Liver (tissue), 9 donors: ENCODE results near the gene USP9Y. TPM values are rescaled to one million over a fixed set of nuclear protein-coding genes. Genes with fewer than 3 reads are reported as not detected.

Experiments used
- DNase-seq: peaks from one replicate; pipeline ENCODE4 v3.0.0-alpha.2; 2017; ENCODE audit warnings: low spot score
- H3K27ac ChIP-seq, 2 donors: one replicate each; pipeline ENCODE4 v1.7.0; 2013; ENCODE audit warnings: inconsistent platforms in 2 of 2, low read length in 2 of 2, control low read depth in 1 of 2, low read depth in 1 of 2, mild to moderate bottlenecking in 1 of 2
- H3K27me3 ChIP-seq, 4 donors: one replicate each; pipeline versions ENCODE4 v1.6.1 to v1.7.0; 2013; ENCODE audit warnings: low read length in 3 of 4, inconsistent platforms in 1 of 4, mild to moderate bottlenecking in 1 of 4, moderate library complexity in 1 of 4; ENCODE audit not compliant: control insufficient read depth in 4 of 4, insufficient read depth in 4 of 4
- H3K36me3 ChIP-seq, 4 donors: one replicate each; pipeline versions ENCODE4 v1.6.1 to v1.7.0; 2013; ENCODE audit warnings: low read length in 3 of 4, mild to moderate bottlenecking in 3 of 4, low read depth in 1 of 4, moderate library complexity in 1 of 4; ENCODE audit not compliant: control insufficient read depth in 4 of 4, insufficient read depth in 3 of 4
- H3K4me1 ChIP-seq, 4 donors: one replicate each; pipeline versions ENCODE4 v1.6.1 to v1.7.0; 2013; ENCODE audit warnings: low read length in 3 of 4, mild to moderate bottlenecking in 3 of 4, moderate library complexity in 1 of 4; ENCODE audit not compliant: control insufficient read depth in 4 of 4, insufficient read depth in 4 of 4
- H3K4me3 ChIP-seq, 3 donors: one replicate each; pipeline versions ENCODE4 v1.6.1 to v1.7.0; 2013; ENCODE audit warnings: low read length in 3 of 3, control low read depth in 1 of 3, low read depth in 1 of 3, mild to moderate bottlenecking in 1 of 3
- H3K9ac ChIP-seq, 2 donors: one replicate each; pipeline ENCODE4 v1.7.0; 2013; ENCODE audit warnings: low read length in 2 of 2, mild to moderate bottlenecking in 2 of 2, moderate library complexity in 2 of 2, control low read depth in 1 of 2, low read depth in 1 of 2
- H3K9me3 ChIP-seq, 4 donors: one replicate each; pipeline versions ENCODE4 v1.6.1 to v1.7.0; 2013; ENCODE audit warnings: low read length in 3 of 4; ENCODE audit not compliant: control insufficient read depth in 4 of 4
- EGR1 ChIP-seq, 2 donors: IDR thresholded peaks; 2 replicates each; pipeline ENCODE4 v1.6.1; 2016 to 2018; ENCODE audit warnings: antibody characterized with exemption in 2 of 2, low read depth in 2 of 2
- FOXA1 ChIP-seq: IDR thresholded peaks from 2 replicates; pipeline ENCODE4 v1.6.1; 2016; ENCODE audit warnings: antibody characterized with exemption
- FOXA2 ChIP-seq: IDR thresholded peaks from 2 replicates; pipeline ENCODE4 v1.6.1; 2016; ENCODE audit warnings: antibody characterized with exemption
- GABPA ChIP-seq, 2 donors: IDR thresholded peaks in 1 of 2; conservative IDR thresholded peaks in 1 of 2; 2 replicates each; pipeline ENCODE4 v1.6.1; 2016; ENCODE audit warnings: antibody characterized with exemption in 2 of 2, mild to moderate bottlenecking in 1 of 2, moderate library complexity in 1 of 2
- HNF4A ChIP-seq, 2 donors: conservative IDR thresholded peaks; 2 replicates each; pipeline ENCODE4 v1.6.1; 2016; ENCODE audit warnings: antibody characterized with exemption in 2 of 2, mild to moderate bottlenecking in 2 of 2
- HNF4G ChIP-seq: IDR thresholded peaks from 2 replicates; pipeline ENCODE4 v1.6.1; 2016; ENCODE audit warnings: antibody characterized with exemption
- NR2F2 ChIP-seq: IDR thresholded peaks from 2 replicates; pipeline ENCODE4 v1.6.1; 2016; ENCODE audit warnings: antibody characterized with exemption
- RAD21 ChIP-seq, 2 donors: IDR thresholded peaks; 2 replicates each; pipeline ENCODE4 v1.6.1; 2016; ENCODE audit warnings: antibody characterized with exemption in 2 of 2, mild to moderate bottlenecking in 2 of 2
- RXRA ChIP-seq, 2 donors: IDR thresholded peaks; 2 replicates each; pipeline ENCODE4 v1.6.1; 2017 to 2018; ENCODE audit warnings: antibody characterized with exemption in 2 of 2, mild to moderate bottlenecking in 1 of 2
- SP1 ChIP-seq: IDR thresholded peaks from 2 replicates; pipeline ENCODE4 v1.6.1; 2018; ENCODE audit warnings: antibody characterized with exemption, mild to moderate bottlenecking
- TAF1 ChIP-seq: conservative IDR thresholded peaks from 2 replicates; pipeline ENCODE4 v1.6.1; 2016; ENCODE audit warnings: antibody characterized with exemption, mild to moderate bottlenecking
- YY1 ChIP-seq: IDR thresholded peaks from 2 replicates; pipeline ENCODE4 v1.6.1; 2016; ENCODE audit warnings: antibody characterized with exemption, mild to moderate bottlenecking
- WGBS: extraction: QIAGEN DNeasy Blood & Tissue Kit; methylation state at CpG from one replicate; pipeline ENCODE4 v1.1.7; 2013; 5-methylcytosine and 5-hydroxymethylcytosine counted together
- polyA plus RNA-seq, 2 donors: library from polyadenylated mRNA; stranded (reverse) in 1 of 2; unstranded in 1 of 2; fragments of 200-250 nt in 1 of 2; fragments of >200 nt in 1 of 2; fragmentation: Nextera tagmentation in 1 of 2; extraction: Ambion mirVana in 1 of 2; gene quantifications; one replicate each; pipeline versions ENCODE4 v1.2.1 to v1.2.3, GENCODE V29; 2013 to 2015
- total RNA-seq, 2 donors: library from RNA; depleted of rRNA; stranded (reverse); fragments of >200 nt; gene quantifications; one replicate each; pipeline ENCODE4 v1.2.3, GENCODE V29; 2014
- TF ChIP-seq, protein P1 (sequence below): IDR thresholded peaks from 2 replicates; pipeline ENCODE4 v1.6.1; 2016; ENCODE audit warnings: antibody characterized with exemption
- TF ChIP-seq, protein P2 (sequence below): fragments of 150-350 bp; IDR thresholded peaks from 2 replicates; pipeline ENCODE4 v1.5.1; 2017; ENCODE audit warnings: improper control_type of control experiment, low read depth, low read length; ENCODE audit not compliant: missing input control
- TF ChIP-seq, protein P3 (sequence below): IDR thresholded peaks from 2 replicates; pipeline ENCODE4 v1.6.1; 2016; ENCODE audit warnings: antibody characterized with exemption, mild to moderate bottlenecking
- TF ChIP-seq, protein P4 (sequence below): IDR thresholded peaks from 2 replicates; pipeline ENCODE4 v1.6.1; 2016; ENCODE audit warnings: antibody characterized with exemption
- TF ChIP-seq, protein P5 (sequence below): IDR thresholded peaks from 2 replicates; pipeline ENCODE4 v1.6.1; 2016; ENCODE audit warnings: antibody characterized with exemption
- donor health status: healthy.
- donor health status: healthy.
- donor health status: healthy.
- donor health status: healthy.
- donor health status: healthy.

USP9Y gene
- total and polyA plus RNA-seq, 4 donors, result 3.7 to 10.1 TPM; not detected in 2

DNA sequence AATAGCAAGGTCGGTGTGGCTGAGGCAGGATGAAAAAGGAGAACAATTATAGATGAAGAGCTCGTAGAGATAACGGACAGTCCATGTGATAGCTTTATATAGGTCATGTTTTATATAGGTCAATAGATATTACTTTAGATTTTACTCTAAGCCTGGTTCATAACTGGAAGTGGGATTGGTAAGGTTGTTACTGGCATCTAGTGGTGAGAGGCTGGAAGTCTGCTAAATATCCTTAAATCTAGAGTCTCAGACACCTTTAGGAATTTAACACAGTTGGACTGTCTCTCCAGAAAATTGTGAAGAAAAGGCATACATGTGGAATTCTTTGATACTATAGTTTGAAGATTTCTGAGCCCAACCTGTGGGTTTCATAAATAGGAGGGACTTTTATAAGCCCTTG, 108.0 kb downstream of the USP9Y start:
- Histone ChIP-seq H3K27ac (no peak overlapping the region), H3K4me1 (no peaks in the 10 kb centered on the region), H3K9me3 (no peaks in the 10 kb centered on the region), H3K27me3 (no peaks in the 10 kb centered on the region), H3K4me3 (no peak overlapping the region), H3K36me3 (no peaks in the 10 kb centered on the region), H3K9ac (no peak overlapping the region)
- TF ChIP-seq FOXA2, result no peak
- TF ChIP-seq RAD21 (IDR thresholded peaks at IDR 0.05), result peak in 1 of 2 donors; percentile 34
- WGBS, result 73% methylated on average over 3 of the region's 3 CpGs
- DNase-seq, result no peak

DNA sequence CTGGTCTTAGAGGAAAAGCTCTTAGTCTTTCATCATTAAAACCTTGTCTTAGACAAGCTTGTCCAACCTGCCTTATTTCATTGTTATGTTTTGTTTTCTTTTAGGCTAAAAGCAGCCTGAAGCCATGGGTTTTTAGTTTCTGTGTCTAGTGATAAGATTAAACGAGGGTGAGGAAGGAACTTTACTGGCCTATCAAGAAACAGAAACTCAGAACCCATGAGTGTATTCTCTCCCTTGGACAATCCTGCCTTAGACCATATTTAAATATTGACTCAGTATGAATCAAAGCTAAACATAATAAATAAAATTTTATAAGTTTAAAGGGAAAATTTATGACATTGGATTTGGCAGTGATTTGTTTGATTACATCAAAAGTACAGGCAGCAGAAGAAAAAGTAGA, 122.4 kb downstream of the USP9Y start:
- no peak for DNase-seq
- TF ChIP-seq RXRA (IDR thresholded peaks at IDR 0.05), result no peak
- TF ChIP-seq, protein P1, sequence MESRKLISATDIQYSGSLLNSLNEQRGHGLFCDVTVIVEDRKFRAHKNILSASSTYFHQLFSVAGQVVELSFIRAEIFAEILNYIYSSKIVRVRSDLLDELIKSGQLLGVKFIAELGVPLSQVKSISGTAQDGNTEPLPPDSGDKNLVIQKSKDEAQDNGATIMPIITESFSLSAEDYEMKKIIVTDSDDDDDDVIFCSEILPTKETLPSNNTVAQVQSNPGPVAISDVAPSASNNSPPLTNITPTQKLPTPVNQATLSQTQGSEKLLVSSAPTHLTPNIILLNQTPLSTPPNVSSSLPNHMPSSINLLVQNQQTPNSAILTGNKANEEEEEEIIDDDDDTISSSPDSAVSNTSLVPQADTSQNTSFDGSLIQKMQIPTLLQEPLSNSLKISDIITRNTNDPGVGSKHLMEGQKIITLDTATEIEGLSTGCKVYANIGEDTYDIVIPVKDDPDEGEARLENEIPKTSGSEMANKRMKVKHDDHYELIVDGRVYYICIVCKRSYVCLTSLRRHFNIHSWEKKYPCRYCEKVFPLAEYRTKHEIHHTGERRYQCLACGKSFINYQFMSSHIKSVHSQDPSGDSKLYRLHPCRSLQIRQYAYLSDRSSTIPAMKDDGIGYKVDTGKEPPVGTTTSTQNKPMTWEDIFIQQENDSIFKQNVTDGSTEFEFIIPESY, result no peak
- no peak for TF ChIP-seq HNF4G
- TF ChIP-seq FOXA1, result no peak
- no peak for TF ChIP-seq HNF4A (conservative IDR thresholded peaks at IDR 0.05)
- no peak for TF ChIP-seq RAD21 (IDR thresholded peaks at IDR 0.05)
- TF ChIP-seq, protein P2, sequence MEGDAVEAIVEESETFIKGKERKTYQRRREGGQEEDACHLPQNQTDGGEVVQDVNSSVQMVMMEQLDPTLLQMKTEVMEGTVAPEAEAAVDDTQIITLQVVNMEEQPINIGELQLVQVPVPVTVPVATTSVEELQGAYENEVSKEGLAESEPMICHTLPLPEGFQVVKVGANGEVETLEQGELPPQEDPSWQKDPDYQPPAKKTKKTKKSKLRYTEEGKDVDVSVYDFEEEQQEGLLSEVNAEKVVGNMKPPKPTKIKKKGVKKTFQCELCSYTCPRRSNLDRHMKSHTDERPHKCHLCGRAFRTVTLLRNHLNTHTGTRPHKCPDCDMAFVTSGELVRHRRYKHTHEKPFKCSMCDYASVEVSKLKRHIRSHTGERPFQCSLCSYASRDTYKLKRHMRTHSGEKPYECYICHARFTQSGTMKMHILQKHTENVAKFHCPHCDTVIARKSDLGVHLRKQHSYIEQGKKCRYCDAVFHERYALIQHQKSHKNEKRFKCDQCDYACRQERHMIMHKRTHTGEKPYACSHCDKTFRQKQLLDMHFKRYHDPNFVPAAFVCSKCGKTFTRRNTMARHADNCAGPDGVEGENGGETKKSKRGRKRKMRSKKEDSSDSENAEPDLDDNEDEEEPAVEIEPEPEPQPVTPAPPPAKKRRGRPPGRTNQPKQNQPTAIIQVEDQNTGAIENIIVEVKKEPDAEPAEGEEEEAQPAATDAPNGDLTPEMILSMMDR, result no peak
- Histone ChIP-seq H3K27ac (no peak overlapping the region), H3K4me3 (no peak overlapping the region), H3K36me3 (peaks cover 0 to 2% (median 0%) of the 10 kb centered on the region in 4 donors), H3K27me3 (no peaks in the 10 kb centered on the region), H3K9ac (no peak overlapping the region), H3K4me1 (no peaks in the 10 kb centered on the region), H3K9me3 (no peaks in the 10 kb centered on the region)
- 60% methylated on average over 1 of the region's 1 CpG for WGBS

DNA sequence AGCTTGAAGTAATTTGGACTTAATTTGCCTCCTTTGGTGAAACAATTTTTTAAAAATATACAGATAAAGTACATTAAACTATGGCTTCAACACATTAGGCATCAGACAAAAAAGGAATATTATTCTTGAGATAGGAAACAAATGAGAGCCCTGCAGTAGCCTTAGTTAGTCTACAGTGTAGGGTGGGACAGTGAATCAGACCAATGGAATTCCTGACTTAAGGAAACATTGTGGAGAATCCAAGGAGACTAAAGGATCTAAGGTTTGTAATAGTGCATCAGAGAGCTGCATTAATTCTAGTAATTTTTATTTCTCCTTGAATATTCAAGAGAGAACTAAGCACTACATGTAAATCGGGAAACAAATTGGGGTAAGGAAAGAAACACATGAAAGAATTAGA, 125.8 kb downstream of the USP9Y start:
- Histone ChIP-seq H3K36me3 (no peaks in the 10 kb centered on the region), H3K9me3 (no peaks in the 10 kb centered on the region), H3K9ac (no peak overlapping the region), H3K27ac (no peak overlapping the region), H3K27me3 (no peaks in the 10 kb centered on the region), H3K4me1 (no peaks in the 10 kb centered on the region), H3K4me3 (no peak overlapping the region)
- WGBS, result 94% methylated on average over 1 of the region's 1 CpG
- TF ChIP-seq, protein P3, sequence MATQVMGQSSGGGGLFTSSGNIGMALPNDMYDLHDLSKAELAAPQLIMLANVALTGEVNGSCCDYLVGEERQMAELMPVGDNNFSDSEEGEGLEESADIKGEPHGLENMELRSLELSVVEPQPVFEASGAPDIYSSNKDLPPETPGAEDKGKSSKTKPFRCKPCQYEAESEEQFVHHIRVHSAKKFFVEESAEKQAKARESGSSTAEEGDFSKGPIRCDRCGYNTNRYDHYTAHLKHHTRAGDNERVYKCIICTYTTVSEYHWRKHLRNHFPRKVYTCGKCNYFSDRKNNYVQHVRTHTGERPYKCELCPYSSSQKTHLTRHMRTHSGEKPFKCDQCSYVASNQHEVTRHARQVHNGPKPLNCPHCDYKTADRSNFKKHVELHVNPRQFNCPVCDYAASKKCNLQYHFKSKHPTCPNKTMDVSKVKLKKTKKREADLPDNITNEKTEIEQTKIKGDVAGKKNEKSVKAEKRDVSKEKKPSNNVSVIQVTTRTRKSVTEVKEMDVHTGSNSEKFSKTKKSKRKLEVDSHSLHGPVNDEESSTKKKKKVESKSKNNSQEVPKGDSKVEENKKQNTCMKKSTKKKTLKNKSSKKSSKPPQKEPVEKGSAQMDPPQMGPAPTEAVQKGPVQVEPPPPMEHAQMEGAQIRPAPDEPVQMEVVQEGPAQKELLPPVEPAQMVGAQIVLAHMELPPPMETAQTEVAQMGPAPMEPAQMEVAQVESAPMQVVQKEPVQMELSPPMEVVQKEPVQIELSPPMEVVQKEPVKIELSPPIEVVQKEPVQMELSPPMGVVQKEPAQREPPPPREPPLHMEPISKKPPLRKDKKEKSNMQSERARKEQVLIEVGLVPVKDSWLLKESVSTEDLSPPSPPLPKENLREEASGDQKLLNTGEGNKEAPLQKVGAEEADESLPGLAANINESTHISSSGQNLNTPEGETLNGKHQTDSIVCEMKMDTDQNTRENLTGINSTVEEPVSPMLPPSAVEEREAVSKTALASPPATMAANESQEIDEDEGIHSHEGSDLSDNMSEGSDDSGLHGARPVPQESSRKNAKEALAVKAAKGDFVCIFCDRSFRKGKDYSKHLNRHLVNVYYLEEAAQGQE, result no peak
- TF ChIP-seq, protein P4, sequence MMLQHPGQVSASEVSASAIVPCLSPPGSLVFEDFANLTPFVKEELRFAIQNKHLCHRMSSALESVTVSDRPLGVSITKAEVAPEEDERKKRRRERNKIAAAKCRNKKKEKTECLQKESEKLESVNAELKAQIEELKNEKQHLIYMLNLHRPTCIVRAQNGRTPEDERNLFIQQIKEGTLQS, result no peak
- TF ChIP-seq EGR1 (IDR thresholded peaks at IDR 0.05; ENCODE audit: low read depth in 2 of 2) (no peak), FOXA1 (no peak), NR2F2 (no peak), YY1 (no peak), FOXA2 (no peak), TAF1 (no peak), HNF4A (conservative IDR thresholded peaks at IDR 0.05) (no peak), RAD21 (IDR thresholded peaks at IDR 0.05) (no peak), HNF4G (no peak), GABPA (IDR thresholded peaks at IDR 0.05 in 1 of 2, conservative IDR thresholded peaks at IDR 0.05 in 1 of 2) (no peak), SP1 (no peak)
- TF ChIP-seq, protein P5, sequence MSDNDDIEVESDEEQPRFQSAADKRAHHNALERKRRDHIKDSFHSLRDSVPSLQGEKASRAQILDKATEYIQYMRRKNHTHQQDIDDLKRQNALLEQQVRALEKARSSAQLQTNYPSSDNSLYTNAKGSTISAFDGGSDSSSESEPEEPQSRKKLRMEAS, result no peak
- DNase-seq, result no peak
